Osteoblast (primary cell): ENCODE measurements around the gene TMTC1. TPM values are rescaled to one million over a fixed set of nuclear protein-coding genes. Genes with fewer than 3 reads are reported as not detected.

Experiments used
- DNase-seq: peaks from one replicate; pipeline ENCODE4 v3.0.0; 2011; ENCODE audit warnings: low spot score, mixed read lengths; ENCODE audit not compliant: insufficient read length; ENCODE audit errors: missing footprints
- H2AFZ ChIP-seq: 2 replicates; pipeline ENCODE4 v1.6.0; 2011; ENCODE audit warnings: mild to moderate bottlenecking, low read length
- H3K27ac ChIP-seq: 2 replicates; pipeline ENCODE4 v1.5.1; 2011; ENCODE audit warnings: mild to moderate bottlenecking, low read depth, low read length, moderate library complexity
- H3K27me3 ChIP-seq: 2 replicates; pipeline ENCODE4 v1.6.0; 2012; ENCODE audit warnings: mild to moderate bottlenecking, control low read depth, inconsistent platforms, low read length, moderate library complexity; ENCODE audit not compliant: insufficient read depth
- H3K36me3 ChIP-seq: 2 replicates; pipeline ENCODE4 v1.5.1; 2011; ENCODE audit warnings: mild to moderate bottlenecking, low read length, control low read depth, moderate library complexity; ENCODE audit not compliant: insufficient read depth
- H3K4me1 ChIP-seq: 2 replicates; pipeline ENCODE4 v1.5.1; 2011; ENCODE audit warnings: mild to moderate bottlenecking, low read length, control low read depth, moderate library complexity; ENCODE audit not compliant: insufficient read depth
- H3K4me2 ChIP-seq: 2 replicates; pipeline ENCODE4 v1.6.0; 2011; ENCODE audit warnings: mild to moderate bottlenecking, low read length; ENCODE audit not compliant: insufficient read depth
- H3K4me3 ChIP-seq: fragments of 200-600 bp; sonication (generic); 3 replicates; pipeline ENCODE4 v1.5.1; 2012; ENCODE audit warnings: mild to moderate bottlenecking, low read length, inconsistent platforms; ENCODE audit not compliant: insufficient read depth
- H3K79me2 ChIP-seq: 2 replicates; pipeline ENCODE4 v1.6.0; 2012; ENCODE audit warnings: mild to moderate bottlenecking, low read length, control low read depth, inconsistent platforms; ENCODE audit not compliant: insufficient read depth
- H3K9me3 ChIP-seq: 2 replicates; pipeline ENCODE4 v1.5.1; 2011; ENCODE audit warnings: low read depth, low read length, control low read depth
- H4K20me1 ChIP-seq: 2 replicates; pipeline ENCODE4 v1.6.0; 2012; ENCODE audit warnings: mild to moderate bottlenecking, low read length, control low read depth; ENCODE audit not compliant: insufficient read depth
- CTCF ChIP-seq: IDR thresholded peaks from 2 replicates; pipeline ENCODE4 v1.5.1; 2011; ENCODE audit warnings: mild to moderate bottlenecking, low read depth, low read length, moderate library complexity; ENCODE audit errors: extremely low read depth
- total RNA-seq: library from RNA; depleted of rRNA; stranded (reverse); fragments of >200 nt; gene quantifications from 2 replicates; pipeline ENCODE4 v1.2.3, GENCODE V29; 2012

TMTC1 gene
- total RNA-seq, 1 donor = 50.3 TPM

DNA sequence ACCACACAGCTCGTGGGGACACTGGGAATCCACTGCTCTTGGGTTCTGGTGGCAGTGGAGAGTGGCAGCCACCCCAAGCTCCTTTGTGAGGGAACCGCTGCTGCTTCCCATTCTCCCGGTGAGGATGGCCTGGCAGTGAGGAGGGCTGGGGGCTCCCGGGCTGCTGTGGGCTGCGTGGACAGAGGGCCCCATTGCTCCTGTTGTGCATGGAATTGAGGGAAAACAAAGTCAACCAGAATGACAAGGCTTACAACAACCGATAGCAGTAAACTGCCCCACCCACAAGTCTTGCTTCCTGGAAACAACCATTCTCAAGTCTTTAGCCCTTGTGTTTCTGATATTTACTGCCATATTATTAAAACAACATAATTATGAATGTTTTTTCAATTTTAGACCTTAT is 32.1 kb downstream of the TMTC1 start:
- DNase-seq = peak; percentile 71
- no peaks in the 10 kb centered on the region for H3K9me3 ChIP-seq
- H3K4me2 ChIP-seq = no peak overlapping the region
- no peaks in the 10 kb centered on the region for H3K27me3 ChIP-seq
- peaks cover 6% of the 10 kb centered on the region for H3K36me3 ChIP-seq
- no peak overlapping the region for H3K4me3 ChIP-seq
- peaks cover 23% of the 10 kb centered on the region for H3K4me1 ChIP-seq
- no peak overlapping the region for H2AFZ ChIP-seq
- TF ChIP-seq CTCF = no peak
- H3K79me2 ChIP-seq = no peaks in the 10 kb centered on the region
- no peaks in the 10 kb centered on the region for H4K20me1 ChIP-seq
- H3K27ac ChIP-seq = no peak overlapping the region

DNA sequence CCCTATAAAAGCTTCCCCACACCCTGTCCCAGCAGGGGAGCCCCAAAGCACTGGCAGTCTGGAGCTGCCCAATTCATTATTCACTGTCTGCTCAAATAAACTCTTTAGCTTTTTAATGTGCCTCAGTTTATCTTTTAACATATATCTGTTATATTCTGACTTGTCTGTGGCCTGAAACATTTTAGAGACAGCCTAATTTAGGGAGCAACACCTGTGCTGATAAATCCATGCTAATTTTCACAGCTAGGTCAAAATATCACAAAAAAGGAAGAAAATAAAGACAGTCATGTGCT is 32.9 kb downstream of the TMTC1 start:
- no peak for DNase-seq
- H3K4me2 ChIP-seq = no peak overlapping the region
- no peak overlapping the region for H3K27ac ChIP-seq
- H3K36me3 ChIP-seq = peaks cover 6% of the 10 kb centered on the region
- no peak for TF ChIP-seq CTCF
- no peaks in the 10 kb centered on the region for H3K79me2 ChIP-seq
- peaks cover 16% of the 10 kb centered on the region for H3K4me1 ChIP-seq
- no peak overlapping the region for H2AFZ ChIP-seq
- no peaks in the 10 kb centered on the region for H3K27me3 ChIP-seq
- H4K20me1 ChIP-seq = no peaks in the 10 kb centered on the region
- H3K9me3 ChIP-seq = no peaks in the 10 kb centered on the region
- H3K4me3 ChIP-seq = no peak overlapping the region

DNA sequence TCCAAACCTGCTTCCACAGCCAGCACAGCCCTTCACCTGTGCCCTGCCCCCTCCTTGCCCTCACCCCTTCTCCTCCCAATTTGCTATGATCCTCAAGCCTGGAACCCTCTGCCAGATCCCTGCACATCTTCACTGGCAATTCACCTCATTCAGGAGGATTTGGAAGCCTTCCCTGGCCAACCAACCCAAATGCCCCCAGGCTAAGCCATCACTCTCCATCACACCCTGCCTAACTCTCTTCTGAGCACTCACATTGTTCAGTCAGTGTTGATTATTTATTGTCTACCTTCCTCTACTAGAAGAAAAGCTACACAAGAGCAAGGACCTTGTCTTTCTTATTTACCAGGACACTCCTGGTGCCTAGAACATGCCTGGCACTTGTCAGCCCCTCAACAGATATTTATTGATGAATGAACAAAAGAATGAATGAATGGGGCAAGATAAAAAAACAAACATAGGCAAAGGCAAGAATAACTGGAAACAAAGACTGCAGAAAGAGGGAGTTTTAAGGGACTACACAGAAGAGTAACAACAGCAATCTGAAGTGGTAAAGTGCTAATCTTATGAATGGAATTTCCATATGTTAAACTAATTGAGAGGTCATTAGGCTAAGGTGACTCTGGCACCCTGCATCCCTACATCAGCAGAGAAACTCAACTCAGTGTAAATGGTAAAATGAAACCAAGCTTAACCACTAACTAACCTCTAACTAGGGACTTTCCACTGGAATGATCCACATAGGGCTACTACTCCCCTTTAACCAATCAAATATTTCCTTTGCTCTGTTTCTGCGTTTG is 33.4 kb downstream of the TMTC1 start:
- H3K36me3 ChIP-seq = peaks cover 4% of the 10 kb centered on the region
- no peak overlapping the region for H3K27ac ChIP-seq
- no peak for DNase-seq
- H3K9me3 ChIP-seq = no peaks in the 10 kb centered on the region
- no peaks in the 10 kb centered on the region for H3K79me2 ChIP-seq
- H3K4me2 ChIP-seq = no peak overlapping the region
- H2AFZ ChIP-seq = no peak overlapping the region
- TF ChIP-seq CTCF = no peak
- H3K4me1 ChIP-seq = peaks cover 16% of the 10 kb centered on the region
- no peaks in the 10 kb centered on the region for H3K27me3 ChIP-seq
- H3K4me3 ChIP-seq = no peak overlapping the region
- H4K20me1 ChIP-seq = no peaks in the 10 kb centered on the region

DNA sequence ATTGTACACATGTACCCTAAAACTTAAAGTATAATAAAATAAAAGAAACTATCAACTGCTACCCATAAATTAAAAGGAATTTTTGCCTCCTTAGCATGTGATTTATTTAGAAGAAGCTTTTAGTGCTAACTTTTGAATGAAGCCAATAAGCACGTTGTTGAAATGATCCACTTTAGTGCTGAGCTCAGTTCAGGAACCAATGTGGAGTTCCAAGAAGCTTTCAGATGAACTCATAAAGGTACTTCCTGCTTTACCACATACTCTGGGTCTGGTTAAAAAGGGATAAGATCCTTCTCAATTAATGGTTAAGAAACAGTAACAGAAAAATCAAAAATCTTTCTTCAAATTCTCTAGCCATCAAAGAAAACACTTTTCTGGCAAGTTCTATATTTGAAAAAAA is 39.4 kb downstream of the TMTC1 start:
- no peaks in the 10 kb centered on the region for H3K36me3 ChIP-seq
- H3K27ac ChIP-seq = peak overlapping the region; percentile 74
- H3K27me3 ChIP-seq = no peaks in the 10 kb centered on the region
- H4K20me1 ChIP-seq = no peaks in the 10 kb centered on the region
- DNase-seq = no peak
- peaks cover 50% of the 10 kb centered on the region for H3K4me1 ChIP-seq
- no peaks in the 10 kb centered on the region for H3K9me3 ChIP-seq
- H2AFZ ChIP-seq = no peak overlapping the region
- H3K4me3 ChIP-seq = no peak overlapping the region
- TF ChIP-seq CTCF = no peak
- no peak overlapping the region for H3K4me2 ChIP-seq
- no peaks in the 10 kb centered on the region for H3K79me2 ChIP-seq
